Upper lobe of left lung (tissue), 4 donors: ENCODE measurements around the gene GHRH.

ENCODE experiments used
- CTCF ChIP-seq, 6 experiments: fragments of 450-650 bp in 4 of 6; fragments of 200-600 bp in 2 of 6; sonication (generic) in 2 of 6; IDR thresholded peaks; one replicate each; pipeline ENCODE4 v1.5.1; 2016 to 2019; ENCODE audit warnings: antibody characterized with exemption in 6 of 6
- EP300 ChIP-seq, 4 donors: sonication (generic); formaldehyde crosslinking; IDR thresholded peaks; one replicate each; pipeline ENCODE4 v1.5.1; 2017; ENCODE audit warnings: antibody characterized with exemption in 4 of 4, control low read depth in 2 of 4
- POLR2A ChIP-seq, 4 donors: fragments of 450-650 bp; IDR thresholded peaks; one replicate each; pipeline ENCODE4 v1.5.1; 2016 to 2017; ENCODE audit warnings: antibody characterized with exemption in 4 of 4, mild to moderate bottlenecking in 2 of 4
- POLR2AphosphoS5 ChIP-seq, 2 donors: sonication (generic); formaldehyde crosslinking; IDR thresholded peaks; one replicate each; pipeline ENCODE4 v1.5.1; 2017; ENCODE audit warnings: antibody characterized with exemption in 2 of 2

- no peak for TF ChIP-seq POLR2AphosphoS5 (IDR thresholded peaks at IDR 0.05)
- no peak for TF ChIP-seq CTCF (IDR thresholded peaks at IDR 0.05)
- no peak for TF ChIP-seq POLR2A (IDR thresholded peaks at IDR 0.05)
- no peak for TF ChIP-seq EP300 (IDR thresholded peaks at IDR 0.05)
Observed at GRCh38 chr20:37266940-37267666, 5.5 kb upstream of the GHRH start.
